GM18873 (cell line): Measurements from ENCODE around the gene STH.
"Not testable (repeated sequence)": the region's sequence is repeated elsewhere in the genome, so short reads cannot be mapped to it uniquely, and the experiment has no call there.

Experiments used
- ATAC-seq: cut with Tn5 transposase; IDR thresholded peaks from one replicate; pipeline ENCODE4 v1.9.1; 2021; ENCODE audit warnings: mild to moderate bottlenecking, moderate library complexity, moderate number of reproducible peaks; ENCODE audit not compliant: unreplicated experiment, low FRiP score

STH gene

DNA sequence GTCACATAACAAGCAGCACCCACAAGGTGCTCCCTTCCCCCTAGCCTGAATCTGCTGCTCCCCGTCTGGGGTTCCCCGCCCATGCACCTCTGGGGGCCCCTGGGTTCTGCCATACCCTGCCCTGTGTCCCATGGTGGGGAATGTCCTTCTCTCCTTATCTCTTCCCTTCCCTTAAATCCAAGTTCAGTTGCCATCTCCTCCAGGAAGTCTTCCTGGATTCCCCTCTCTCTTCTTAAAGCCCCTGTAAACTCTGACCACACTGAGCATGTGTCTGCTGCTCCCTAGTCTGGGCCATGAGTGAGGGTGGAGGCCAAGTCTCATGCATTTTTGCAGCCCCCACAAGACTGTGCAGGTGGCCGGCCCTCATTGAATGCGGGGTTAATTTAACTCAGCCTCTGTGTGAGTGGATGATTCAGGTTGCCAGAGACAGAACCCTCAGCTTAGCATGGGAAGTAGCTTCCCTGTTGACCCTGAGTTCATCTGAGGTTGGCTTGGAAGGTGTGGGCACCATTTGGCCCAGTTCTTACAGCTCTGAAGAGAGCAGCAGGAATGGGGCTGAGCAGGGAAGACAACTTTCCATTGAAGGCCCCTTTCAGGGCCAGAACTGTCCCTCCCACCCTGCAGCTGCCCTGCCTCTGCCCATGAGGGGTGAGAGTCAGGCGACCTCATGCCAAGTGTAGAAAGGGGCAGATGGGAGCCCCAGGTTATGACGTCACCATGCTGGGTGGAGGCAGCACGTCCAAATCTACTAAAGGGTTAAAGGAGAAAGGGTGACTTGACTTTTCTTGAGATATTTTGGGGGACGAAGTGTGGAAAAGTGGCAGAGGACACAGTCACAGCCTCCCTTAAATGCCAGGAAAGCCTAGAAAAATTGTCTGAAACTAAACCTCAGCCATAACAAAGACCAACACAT lies at the start of gene STH:
Gene STH (plus strand): TSS at position 264 of the 913 bp plus-strand sequence. CDS start 30 bp downstream, at position 294.
- ATAC-seq, result no peak

GRCh38 chr17:45949755-45950320 lies 49.2 kb upstream of the STH start:
- ATAC-seq, result no peak

DNA sequence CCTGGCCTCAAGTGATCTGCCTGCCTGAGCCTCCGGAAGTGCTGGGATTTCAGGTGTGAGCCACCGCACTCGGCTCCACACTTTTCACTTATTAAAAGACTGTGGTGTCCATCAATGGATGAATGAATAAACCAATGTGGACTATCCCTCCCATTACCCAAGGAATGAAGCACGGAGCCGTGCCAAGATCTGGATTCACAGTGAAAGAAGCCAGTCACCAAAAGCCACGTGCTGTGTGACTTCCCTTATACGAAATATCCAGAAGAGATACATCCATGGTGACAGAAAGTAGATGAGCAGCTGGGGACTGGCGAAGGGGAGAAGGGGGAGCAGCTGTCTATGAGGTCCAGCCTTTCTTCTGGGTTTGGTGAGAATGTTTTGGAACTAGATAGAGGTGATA lies 48.2 kb upstream of the STH start:
- no peak for ATAC-seq

- ATAC-seq, result no peak
Measured at GRCh38 chr17:45951403-45951802, 47.6 kb upstream of the STH start.

DNA sequence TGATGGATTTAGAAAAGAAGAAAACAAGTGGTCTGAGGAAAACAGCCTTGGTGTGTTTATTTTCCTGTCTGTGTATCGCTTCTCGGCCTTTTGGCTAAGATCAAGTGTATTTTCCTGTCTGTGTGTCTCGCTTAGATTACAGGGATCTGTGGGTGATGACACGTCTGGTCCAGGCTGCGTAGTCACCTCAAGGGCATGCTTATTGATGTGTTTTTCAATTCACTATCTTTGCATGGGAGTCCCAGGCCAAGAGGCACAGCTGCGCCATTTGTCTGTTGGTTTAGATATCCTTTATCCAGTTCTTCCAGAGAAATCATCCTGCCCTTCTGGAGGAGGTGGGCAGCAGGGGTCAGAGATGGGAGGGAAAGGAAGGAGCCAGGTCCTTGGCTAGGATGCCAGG lies 47.1 kb upstream of the STH start:
- ATAC-seq, result no peak

DNA sequence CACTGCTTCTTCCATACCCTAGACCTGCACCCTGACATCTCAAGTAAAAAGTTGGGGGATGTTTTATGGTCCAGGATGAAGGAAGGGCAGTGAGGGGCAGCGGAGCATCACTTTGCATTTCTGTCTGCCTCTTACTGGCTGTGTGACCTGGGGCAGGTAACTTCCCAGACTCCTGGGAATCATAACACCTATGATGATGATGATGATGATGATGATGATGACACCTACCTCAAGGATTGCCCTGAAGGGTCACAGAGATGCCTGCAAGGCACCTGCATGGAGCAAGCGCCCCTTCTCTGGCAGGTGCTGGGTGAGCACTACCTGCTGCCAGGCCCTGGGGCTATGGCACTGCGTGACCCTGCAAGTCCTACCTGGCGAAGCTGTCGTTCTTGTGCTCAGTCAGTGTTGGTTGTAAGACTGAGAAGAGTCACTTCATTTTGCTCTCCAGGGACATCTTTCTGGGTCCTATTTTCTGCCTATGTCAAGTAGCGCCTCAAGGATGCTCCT lies 46.2 kb upstream of the STH start:
- ATAC-seq, result no peak

DNA sequence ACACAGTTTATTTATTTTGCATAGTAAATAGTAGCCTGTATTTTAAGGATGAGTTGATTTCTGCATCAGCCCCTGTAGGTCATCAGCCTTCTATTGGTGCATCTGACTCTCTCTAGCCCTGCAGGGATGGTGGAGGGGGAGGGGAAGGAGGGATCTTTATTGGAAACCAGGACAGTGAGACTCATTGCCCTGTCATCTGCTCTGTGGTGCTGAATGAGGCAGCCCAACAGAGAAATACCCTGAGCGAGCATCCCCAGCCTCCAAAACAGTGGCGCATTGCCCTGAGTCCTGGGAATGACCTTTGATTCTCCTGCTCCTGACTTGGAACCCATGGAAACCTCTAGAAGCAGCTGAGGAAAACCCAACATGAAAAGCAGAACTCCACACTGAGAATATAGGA lies 45.5 kb upstream of the STH start:
- ATAC-seq, result no peak

- no peak for ATAC-seq
Measured at GRCh38 chr17:45954914-45955313, 44.1 kb upstream of the STH start.

GRCh38 chr17:45955326-45955725 lies 43.7 kb upstream of the STH start:
- ATAC-seq, result no peak

DNA sequence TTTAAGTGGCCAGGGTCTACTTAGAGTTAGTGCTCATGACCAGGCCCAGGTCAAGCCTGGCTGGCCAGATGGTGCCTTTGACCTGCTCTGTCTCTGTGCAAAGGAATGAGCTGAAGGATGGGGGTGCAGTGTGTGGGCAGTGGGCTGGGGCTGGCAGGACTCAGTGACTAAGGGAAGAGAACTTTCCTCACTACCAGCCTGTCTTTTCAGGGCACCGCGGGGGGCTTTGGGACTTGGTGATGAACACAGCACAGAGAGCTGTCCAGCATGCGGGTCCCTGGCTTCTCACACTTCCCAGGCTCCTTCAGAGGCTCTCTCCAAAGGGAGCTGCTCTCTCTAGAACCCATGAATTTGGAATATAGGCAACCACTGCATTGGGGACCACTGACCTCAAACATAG lies 43.0 kb upstream of the STH start:
- no peak for ATAC-seq

DNA sequence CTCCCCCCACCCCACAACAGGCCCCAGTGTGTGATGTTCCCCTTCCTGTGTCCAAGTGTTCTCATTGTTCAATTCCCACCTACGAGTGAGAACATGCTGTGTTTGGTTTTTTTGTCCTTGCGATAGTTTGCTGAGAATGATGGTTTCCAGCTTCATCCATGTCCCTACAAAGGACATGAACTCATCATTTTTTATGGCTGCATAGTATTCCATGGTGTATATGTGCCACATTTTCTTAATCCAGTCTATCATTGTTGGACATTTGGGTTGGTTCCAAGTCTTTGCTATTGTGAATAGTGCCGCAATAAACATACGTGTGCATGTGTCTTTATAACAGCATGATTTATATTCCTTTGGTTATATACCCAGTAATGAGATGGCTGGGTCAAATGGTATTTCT lies 42.3 kb upstream of the STH start:
- not testable (repeated sequence) for ATAC-seq

DNA sequence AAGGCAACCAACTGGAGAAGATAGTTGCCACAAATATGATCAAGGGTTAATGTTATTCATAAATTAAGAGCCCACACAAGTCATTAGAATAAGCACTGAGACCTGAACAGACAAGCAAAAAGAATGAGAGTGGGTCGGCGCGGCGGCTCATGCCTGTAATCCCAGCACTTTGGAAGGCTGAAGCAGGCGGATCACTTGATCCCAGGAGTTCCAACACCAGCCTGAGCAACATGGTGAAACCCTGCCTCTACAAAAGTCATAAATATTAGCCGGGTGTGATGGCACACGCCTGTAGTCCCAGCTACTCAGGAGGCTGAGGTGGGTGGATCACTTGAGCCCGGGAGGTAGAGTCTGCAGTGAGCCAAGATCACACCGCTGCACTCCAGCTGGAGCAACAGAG lies 40.7 kb upstream of the STH start:
- ATAC-seq, result no peak

GRCh38 chr17:45958994-45959665 lies 39.9 kb upstream of the STH start:
- no peak for ATAC-seq

DNA sequence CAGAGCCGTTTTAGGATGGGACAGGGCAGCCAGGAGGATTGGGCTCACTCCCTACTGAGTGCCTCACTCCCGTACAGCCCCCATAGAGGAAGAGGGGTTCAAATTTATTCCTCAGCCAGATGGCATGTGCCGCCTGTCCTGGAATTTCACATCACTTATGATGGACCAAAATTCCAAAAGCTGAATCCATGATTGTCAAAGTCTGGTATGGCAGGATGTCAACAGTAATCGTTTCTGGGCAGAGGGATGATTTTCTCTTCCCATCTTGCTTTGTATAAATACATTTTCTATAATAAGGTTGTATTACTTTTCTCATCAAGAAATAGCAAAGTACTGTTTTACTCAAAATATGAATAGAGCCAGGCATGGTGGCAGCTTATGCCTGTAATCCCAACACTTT lies 38.7 kb upstream of the STH start:
- no peak for ATAC-seq

DNA sequence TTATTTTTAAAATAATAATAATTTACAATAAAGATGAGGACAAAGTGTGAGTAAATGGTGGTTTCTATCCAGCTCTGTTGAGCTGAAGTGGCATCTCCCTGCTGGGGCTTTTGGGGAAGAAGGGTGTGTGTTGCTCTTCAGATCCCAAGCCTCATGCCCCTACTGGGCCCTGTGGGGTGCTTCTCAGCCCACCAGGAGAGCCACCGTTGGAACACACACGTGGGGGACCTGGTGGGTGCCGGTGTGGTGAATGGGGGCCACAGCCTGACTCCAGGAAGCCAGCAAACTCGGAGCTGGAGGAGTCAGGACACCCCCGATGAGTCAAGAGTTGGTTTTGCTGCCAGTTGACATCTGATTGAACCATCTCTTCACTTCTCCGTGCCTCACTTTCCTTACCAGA lies 37.8 kb upstream of the STH start:
- no peak for ATAC-seq

DNA sequence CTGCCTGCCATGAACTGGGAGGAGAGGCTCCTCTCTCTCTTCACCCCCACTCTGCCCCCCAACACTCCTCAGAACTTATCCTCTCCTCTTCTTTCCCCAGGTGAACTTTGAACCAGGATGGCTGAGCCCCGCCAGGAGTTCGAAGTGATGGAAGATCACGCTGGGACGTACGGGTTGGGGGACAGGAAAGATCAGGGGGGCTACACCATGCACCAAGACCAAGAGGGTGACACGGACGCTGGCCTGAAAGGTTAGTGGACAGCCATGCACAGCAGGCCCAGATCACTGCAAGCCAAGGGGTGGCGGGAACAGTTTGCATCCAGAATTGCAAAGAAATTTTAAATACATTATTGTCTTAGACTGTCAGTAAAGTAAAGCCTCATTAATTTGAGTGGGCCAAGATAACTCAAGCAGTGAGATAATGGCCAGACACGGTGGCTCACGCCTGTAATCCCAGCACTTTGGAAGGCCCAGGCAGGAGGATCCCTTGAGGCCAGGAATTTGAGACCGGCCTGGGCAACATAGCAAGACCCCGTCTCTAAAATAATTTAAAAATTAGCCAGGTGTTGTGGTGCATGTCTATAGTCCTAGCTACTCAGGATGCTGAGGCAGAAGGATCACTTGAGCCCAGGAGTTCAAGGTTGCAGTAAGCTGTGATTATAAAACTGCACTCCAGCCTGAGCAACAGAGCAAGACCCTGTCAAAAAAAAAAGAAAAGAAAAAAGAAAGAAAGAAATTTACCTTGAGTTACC lies 36.7 kb upstream of the STH start:
- ATAC-seq, result no peak

DNA sequence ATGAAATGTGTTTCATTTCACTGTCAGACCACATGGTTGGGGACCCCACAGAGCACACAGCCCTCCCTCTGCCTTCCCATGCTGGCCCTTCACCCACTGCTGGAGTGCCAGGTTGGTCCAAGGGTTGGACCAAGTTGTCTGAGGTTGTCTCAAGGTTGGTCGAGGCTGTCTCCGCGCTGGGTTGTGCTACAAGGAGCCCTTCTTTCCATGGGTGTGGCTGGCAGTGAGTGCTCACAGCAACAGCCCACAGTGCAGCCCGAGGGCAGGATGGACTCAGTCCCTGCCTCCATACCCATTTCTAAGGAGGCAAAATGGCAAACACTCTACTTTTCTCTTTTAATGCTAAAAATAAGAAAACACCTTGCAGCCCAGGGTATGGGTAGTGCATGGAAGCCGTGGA lies 35.8 kb upstream of the STH start:
- ATAC-seq, result no peak

DNA sequence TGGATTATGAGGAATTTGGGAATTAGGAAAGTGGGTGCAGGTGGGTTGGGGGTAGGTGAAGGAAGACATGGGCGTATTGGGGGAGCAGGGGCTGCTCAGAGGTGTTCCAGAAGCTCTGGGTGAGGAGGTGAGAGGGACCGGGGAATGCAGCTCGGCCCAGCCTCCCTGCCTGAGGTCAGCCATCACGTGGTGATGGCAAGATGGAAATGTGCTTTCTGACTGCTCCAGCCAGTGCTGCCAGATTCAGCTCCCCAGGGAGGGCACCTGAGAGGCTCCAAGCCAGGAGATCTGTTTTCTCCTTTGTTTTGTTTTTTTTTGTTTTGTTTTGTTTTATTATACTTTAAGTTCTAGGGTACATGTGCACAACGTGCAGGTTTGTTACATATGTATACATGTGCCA lies 35.2 kb upstream of the STH start:
- ATAC-seq, result no peak

DNA sequence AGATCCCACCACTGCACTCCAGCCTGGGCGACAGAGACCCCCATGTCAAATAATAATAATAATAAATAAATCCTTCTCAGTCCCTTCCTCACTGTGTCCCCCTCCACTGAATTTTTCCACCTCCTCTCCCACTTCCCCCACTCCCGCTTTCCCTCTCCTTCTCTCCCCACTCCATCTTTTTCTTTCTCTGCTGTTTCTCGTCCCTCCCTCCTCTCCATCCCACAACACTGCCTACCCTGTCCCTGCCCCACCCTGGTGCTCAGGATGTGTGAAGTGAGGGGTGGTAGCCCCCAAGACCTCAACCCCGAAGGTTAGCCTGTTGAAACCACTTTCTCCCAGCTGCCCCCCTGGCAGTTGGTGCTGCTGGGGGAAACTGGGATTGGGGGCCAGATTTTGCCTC lies 34.4 kb upstream of the STH start:
- ATAC-seq, result no peak

DNA sequence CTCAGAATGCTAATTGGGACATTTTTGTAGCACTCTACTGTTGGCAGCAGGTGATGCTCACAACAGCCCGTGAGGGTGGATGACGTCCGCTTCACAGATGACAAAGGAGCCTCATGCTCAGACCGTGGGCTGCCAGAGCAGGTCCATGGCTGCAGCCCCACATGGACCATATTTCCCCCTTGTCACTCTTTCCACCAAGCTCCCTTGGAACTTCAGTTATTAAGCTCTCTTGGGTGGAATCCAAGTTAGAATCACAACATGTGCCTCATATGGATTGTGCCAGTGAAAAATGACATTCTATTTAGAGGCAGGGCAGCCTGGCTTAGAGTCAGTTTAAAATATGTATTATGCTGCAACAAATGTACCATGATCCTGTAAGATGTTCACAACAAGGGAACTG lies 33.2 kb upstream of the STH start:
- no peak for ATAC-seq
